DND-41 (cell line): Measurements from ENCODE around the gene OR52A1.

ENCODE experiments used
- ATAC-seq: fragments of 200-7000 bp; cut with Tn5 transposase; 3 replicates; pipeline ENCODE4 v1.9.1; 2021; ENCODE audit warnings: low read depth; ENCODE audit not compliant: insufficient read depth
- DNase-seq: peaks from one replicate; pipeline ENCODE4 v3.0.0-alpha.2; 2020
- H2AFZ ChIP-seq: 2 replicates; pipeline ENCODE4 v1.6.0; 2012; ENCODE audit warnings: low read depth, low read length
- H3K27ac ChIP-seq: 2 replicates; pipeline ENCODE4 v1.5.1; 2012; ENCODE audit warnings: low read length, inconsistent platforms
- H3K27me3 ChIP-seq: fragments of 200-600 bp; sonication (generic); 2 replicates; pipeline ENCODE4 v1.6.0; 2012; ENCODE audit warnings: low read length, mild to moderate bottlenecking, inconsistent platforms; ENCODE audit not compliant: insufficient read depth, poor library complexity
- H3K36me3 ChIP-seq: 2 replicates; pipeline ENCODE4 v1.5.1; 2012; ENCODE audit warnings: low read length, inconsistent platforms; ENCODE audit not compliant: insufficient read depth
- H3K4me1 ChIP-seq: 2 replicates; pipeline ENCODE4 v1.5.1; 2012; ENCODE audit warnings: mild to moderate bottlenecking, low read length; ENCODE audit not compliant: insufficient read depth
- H3K4me2 ChIP-seq: 2 replicates; pipeline ENCODE4 v1.6.0; 2012; ENCODE audit warnings: mild to moderate bottlenecking, moderate library complexity, low read length, inconsistent platforms; ENCODE audit not compliant: insufficient read depth
- H3K4me3 ChIP-seq, 2 experiments: fragments of 200-600 bp in 1 of 2; shearing (Covaris generic) in 1 of 2; 2 replicates each; pipeline ENCODE4 v1.5.1; 2012 to 2016; ENCODE audit warnings: inconsistent platforms in 2 of 2, low read length in 2 of 2, mild to moderate bottlenecking in 2 of 2, low read depth in 1 of 2, moderate library complexity in 1 of 2
- H3K79me2 ChIP-seq: 2 replicates; pipeline ENCODE4 v1.6.0; 2012; ENCODE audit warnings: low read length, inconsistent platforms; ENCODE audit not compliant: insufficient read depth
- H3K9ac ChIP-seq: 2 replicates; pipeline ENCODE4 v1.6.0; 2012; ENCODE audit warnings: low read depth, mild to moderate bottlenecking, inconsistent platforms, low read length, moderate library complexity
- H3K9me3 ChIP-seq: 2 replicates; pipeline ENCODE4 v1.5.1; 2012; ENCODE audit warnings: low read length, moderate library complexity, mild to moderate bottlenecking, inconsistent platforms; ENCODE audit not compliant: insufficient read depth, severe bottlenecking
- H4K20me1 ChIP-seq: 2 replicates; pipeline ENCODE4 v1.6.0; 2012; ENCODE audit warnings: low read length; ENCODE audit not compliant: insufficient read depth
- EZH2 ChIP-seq: IDR thresholded peaks from 3 replicates; pipeline ENCODE4 v1.6.1; 2012; ENCODE audit warnings: borderline replicate concordance, low read depth, mild to moderate bottlenecking, moderate library complexity, low read length, inconsistent platforms; ENCODE audit not compliant: severe bottlenecking
- TF ChIP-seq, protein P1 (sequence below): IDR thresholded peaks from 2 replicates; pipeline ENCODE4 v1.5.1; 2012; ENCODE audit warnings: borderline replicate concordance, low read length, moderate library complexity, mild to moderate bottlenecking; ENCODE audit not compliant: poor library complexity, severe bottlenecking; ENCODE audit errors: extremely low read depth

Gene OR52A1

DNA sequence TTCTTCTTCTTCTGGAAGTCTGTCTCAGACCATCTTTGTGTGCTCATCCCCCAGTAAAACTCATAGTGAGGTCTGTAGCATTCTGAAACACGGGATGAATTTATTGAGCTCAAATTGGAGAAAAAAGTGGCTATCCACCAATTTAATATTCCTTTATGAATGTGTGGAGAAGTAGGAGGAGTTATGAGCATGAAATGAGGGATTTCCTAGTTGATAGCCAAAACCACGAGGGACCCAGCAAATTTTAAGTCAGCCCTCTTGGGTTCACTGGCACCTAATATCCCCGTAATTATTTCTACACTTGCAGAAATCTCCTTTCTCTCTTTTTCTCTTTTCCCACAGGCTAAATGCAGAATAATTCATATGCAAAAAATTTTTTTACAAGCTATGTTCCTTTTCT lies at the start of gene OR52A1:
Gene OR52A1 (minus strand): TSS at position 101 of the 400 bp plus-strand sequence. CDS start 2,388 bp downstream, outside the sequence.
- H3K9me3 ChIP-seq: no peaks in the 10 kb centered on the region
- no peak for TF ChIP-seq EZH2
- TF ChIP-seq, protein P1, sequence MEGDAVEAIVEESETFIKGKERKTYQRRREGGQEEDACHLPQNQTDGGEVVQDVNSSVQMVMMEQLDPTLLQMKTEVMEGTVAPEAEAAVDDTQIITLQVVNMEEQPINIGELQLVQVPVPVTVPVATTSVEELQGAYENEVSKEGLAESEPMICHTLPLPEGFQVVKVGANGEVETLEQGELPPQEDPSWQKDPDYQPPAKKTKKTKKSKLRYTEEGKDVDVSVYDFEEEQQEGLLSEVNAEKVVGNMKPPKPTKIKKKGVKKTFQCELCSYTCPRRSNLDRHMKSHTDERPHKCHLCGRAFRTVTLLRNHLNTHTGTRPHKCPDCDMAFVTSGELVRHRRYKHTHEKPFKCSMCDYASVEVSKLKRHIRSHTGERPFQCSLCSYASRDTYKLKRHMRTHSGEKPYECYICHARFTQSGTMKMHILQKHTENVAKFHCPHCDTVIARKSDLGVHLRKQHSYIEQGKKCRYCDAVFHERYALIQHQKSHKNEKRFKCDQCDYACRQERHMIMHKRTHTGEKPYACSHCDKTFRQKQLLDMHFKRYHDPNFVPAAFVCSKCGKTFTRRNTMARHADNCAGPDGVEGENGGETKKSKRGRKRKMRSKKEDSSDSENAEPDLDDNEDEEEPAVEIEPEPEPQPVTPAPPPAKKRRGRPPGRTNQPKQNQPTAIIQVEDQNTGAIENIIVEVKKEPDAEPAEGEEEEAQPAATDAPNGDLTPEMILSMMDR: no peak
- no peak for ATAC-seq
- no peaks in the 10 kb centered on the region for H3K36me3 ChIP-seq
- H3K4me2 ChIP-seq: no peak within 1 kb of the TSS
- H3K9ac ChIP-seq: no peak within 1 kb of the TSS
- no peaks in the 10 kb centered on the region for H4K20me1 ChIP-seq
- H3K27me3 ChIP-seq: peaks cover 8% of the 10 kb centered on the region
- DNase-seq: no peak
- no peak within 1 kb of the TSS for H2AFZ ChIP-seq
- no peak within 1 kb of the TSS for H3K27ac ChIP-seq
- H3K4me1 ChIP-seq: no peaks in the 10 kb centered on the region
- no peaks in the 10 kb centered on the region for H3K79me2 ChIP-seq
- no peak within 1 kb of the TSS for H3K4me3 ChIP-seq

DNA sequence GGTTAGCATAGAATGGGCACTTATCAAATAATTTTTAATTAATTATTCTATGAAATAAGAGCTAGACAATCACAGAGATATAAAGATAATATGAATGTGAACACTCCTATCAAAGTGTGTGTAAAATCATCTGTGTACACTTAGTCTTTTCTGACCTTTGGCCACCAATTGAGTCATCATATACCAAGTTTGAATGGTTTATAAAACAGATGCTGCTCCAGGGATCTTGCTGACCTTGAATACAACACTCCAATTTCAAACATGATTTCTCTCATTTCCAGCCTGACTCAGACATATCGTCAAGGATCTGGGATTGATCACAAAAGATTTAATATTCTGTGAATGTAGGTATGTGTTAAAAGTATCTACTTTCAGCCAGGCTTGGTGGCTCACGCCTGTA lies 48.8 kb upstream of the OR52A1 start:
- TF ChIP-seq, protein P1: no peak
- no peak for TF ChIP-seq EZH2
- Histone ChIP-seq H2AFZ (no peak overlapping the region), H3K4me3 (no peak overlapping the region), H4K20me1 (no peaks in the 10 kb centered on the region), H3K27ac (no peak overlapping the region), H3K27me3 (peaks cover 4% of the 10 kb centered on the region), H3K4me1 (no peaks in the 10 kb centered on the region), H3K79me2 (no peaks in the 10 kb centered on the region), H3K9ac (no peak overlapping the region), H3K4me2 (no peak overlapping the region), H3K36me3 (no peaks in the 10 kb centered on the region), H3K9me3 (no peaks in the 10 kb centered on the region)
- ATAC-seq (no peak), DNase-seq (no peak)

DNA sequence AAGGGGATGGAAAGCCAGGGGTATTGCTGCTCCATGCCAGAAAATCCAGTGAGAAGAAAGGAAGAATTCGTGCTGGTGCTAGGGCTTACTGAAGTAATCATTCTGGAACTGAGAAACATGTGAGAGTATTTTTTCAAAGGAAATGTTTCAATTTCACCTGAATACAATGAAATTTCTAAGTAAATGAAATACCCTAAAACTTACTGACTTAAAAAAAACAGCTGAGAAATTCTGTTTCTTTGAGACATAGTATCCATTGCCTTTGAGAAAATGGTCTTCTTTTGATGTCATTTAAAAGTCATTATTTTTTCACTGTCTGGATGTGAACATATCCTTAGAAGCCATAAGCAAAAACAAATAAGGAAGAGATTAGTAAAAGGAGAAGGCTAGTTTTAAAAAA lies 46.0 kb upstream of the OR52A1 start, which contains the start of gene OR51V1:
Gene OR51V1 (minus strand): TSS at position 101 of the 400 bp plus-strand sequence. CDS start 0 bp downstream, at position 101.
- TF ChIP-seq, protein P1: no peak
- no peak for TF ChIP-seq EZH2
- Histone ChIP-seq H3K36me3 (no peaks in the 10 kb centered on the region), H3K4me2 (no peak within 1 kb of the TSS), H3K27me3 (peaks cover 4% of the 10 kb centered on the region), H3K9ac (no peak within 1 kb of the TSS), H2AFZ (no peak within 1 kb of the TSS), H3K4me3 (no peak within 1 kb of the TSS), H3K4me1 (no peaks in the 10 kb centered on the region), H3K27ac (no peak within 1 kb of the TSS), H3K79me2 (no peaks in the 10 kb centered on the region), H3K9me3 (no peaks in the 10 kb centered on the region), H4K20me1 (no peaks in the 10 kb centered on the region)
- DNase-seq: no peak
- ATAC-seq: no peak

DNA sequence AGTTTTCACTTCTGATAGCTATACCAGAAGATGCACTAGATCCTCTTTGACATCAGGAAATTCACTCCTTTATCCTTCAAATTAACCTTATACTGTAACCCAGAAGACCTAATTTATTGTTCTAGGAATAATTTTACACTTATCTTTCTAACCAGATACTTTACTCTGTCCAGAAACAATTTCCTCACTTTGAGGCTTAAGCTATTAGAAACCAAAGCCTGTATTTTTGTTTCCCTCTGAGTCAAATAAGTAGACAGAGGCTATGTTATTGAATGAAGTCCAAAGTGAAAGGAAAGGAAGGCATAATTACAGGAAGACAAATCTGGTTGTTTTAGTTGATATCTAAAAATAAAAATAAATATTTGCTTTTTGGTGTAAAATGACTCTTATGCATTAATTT lies 43.7 kb upstream of the OR52A1 start:
- DNase-seq: no peak
- Histone ChIP-seq H2AFZ (no peak overlapping the region), H3K36me3 (no peaks in the 10 kb centered on the region), H3K79me2 (no peaks in the 10 kb centered on the region), H3K4me2 (no peak overlapping the region), H4K20me1 (no peaks in the 10 kb centered on the region), H3K27me3 (peaks cover 4% of the 10 kb centered on the region), H3K9ac (no peak overlapping the region), H3K4me3 (no peak overlapping the region), H3K9me3 (no peaks in the 10 kb centered on the region), H3K27ac (no peak overlapping the region), H3K4me1 (no peaks in the 10 kb centered on the region)
- no peak for ATAC-seq
- TF ChIP-seq, protein P1: no peak
- TF ChIP-seq EZH2: no peak
